ENCODE results near the gene UBASH3B.

The UBASH3B gene

GRCh38 chr11:122733318-122733717, 77.8 kb downstream of the UBASH3B start:
- peak; percentile 64 for DNase-seq (ENCODE audit: low read depth)
- H3K4me3 ChIP-seq (ENCODE audit: control insufficient read depth, low read depth, low read length): no peak overlapping the region
- TF ChIP-seq, protein P1, sequence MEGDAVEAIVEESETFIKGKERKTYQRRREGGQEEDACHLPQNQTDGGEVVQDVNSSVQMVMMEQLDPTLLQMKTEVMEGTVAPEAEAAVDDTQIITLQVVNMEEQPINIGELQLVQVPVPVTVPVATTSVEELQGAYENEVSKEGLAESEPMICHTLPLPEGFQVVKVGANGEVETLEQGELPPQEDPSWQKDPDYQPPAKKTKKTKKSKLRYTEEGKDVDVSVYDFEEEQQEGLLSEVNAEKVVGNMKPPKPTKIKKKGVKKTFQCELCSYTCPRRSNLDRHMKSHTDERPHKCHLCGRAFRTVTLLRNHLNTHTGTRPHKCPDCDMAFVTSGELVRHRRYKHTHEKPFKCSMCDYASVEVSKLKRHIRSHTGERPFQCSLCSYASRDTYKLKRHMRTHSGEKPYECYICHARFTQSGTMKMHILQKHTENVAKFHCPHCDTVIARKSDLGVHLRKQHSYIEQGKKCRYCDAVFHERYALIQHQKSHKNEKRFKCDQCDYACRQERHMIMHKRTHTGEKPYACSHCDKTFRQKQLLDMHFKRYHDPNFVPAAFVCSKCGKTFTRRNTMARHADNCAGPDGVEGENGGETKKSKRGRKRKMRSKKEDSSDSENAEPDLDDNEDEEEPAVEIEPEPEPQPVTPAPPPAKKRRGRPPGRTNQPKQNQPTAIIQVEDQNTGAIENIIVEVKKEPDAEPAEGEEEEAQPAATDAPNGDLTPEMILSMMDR (conservative IDR thresholded peaks at IDR 0.05; ENCODE audit: control insufficient read depth, insufficient read depth, low read depth, low read length): no peak

GRCh38 chr11:122734848-122735496, 79.5 kb downstream of the UBASH3B start:
- TF ChIP-seq, protein P1 (conservative IDR thresholded peaks at IDR 0.05; ENCODE audit: control insufficient read depth, insufficient read depth, low read depth, low read length): no peak
- no peak overlapping the region for H3K4me3 ChIP-seq (ENCODE audit: control insufficient read depth, low read depth, low read length)
- DNase-seq (ENCODE audit: low read depth): no peak

GRCh38 chr11:122737951-122738693, 82.6 kb downstream of the UBASH3B start:
- TF ChIP-seq, protein P1 (conservative IDR thresholded peaks at IDR 0.05; ENCODE audit: control insufficient read depth, insufficient read depth, low read depth, low read length): no peak
- no peak overlapping the region for H3K4me3 ChIP-seq (ENCODE audit: control insufficient read depth, low read depth, low read length)
- DNase-seq (ENCODE audit: low read depth): peak; percentile 45

DNA sequence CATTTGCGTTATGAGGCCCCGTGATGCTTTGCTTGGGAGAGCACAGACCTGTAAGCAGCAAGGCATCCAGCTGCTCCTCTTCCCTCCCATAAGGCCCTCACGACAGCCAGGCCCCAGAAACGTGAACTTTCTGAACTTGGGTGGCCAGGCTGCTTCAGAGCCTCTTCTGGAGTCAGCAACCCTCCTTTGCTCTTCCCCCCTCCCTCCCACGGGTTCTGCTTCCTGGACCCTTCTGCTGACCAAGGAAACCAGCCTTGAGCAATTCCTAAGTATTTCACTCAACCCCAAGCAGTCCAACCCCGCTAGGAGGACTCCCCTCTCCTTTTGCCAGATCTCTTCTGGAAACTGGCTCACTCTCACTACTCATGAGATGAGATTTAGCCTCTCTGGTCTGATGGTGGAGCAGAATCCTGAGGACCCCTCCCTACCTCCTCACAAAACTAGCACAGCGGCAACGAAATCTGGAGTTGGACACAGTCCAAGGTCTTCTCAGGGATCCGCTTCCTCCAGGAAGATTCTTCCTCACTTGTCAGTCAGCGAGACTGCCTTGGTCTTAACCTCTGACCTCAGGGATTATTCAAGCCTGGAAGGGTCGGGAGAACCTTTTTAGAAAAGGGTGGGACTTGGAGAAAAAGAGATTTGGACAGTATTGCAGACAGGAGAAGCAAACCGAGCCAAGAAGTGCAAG, 86.2 kb downstream of the UBASH3B start:
- TF ChIP-seq, protein P1 (conservative IDR thresholded peaks at IDR 0.05; ENCODE audit: control insufficient read depth, insufficient read depth, low read depth, low read length): no peak
- DNase-seq (ENCODE audit: low read depth): peak; percentile 82
- no peak overlapping the region for H3K4me3 ChIP-seq (ENCODE audit: control insufficient read depth, low read depth, low read length)

- no peak for DNase-seq (ENCODE audit: low read depth)
- TF ChIP-seq, protein P1 (conservative IDR thresholded peaks at IDR 0.05; ENCODE audit: control insufficient read depth, insufficient read depth, low read depth, low read length): no peak
Observed at GRCh38 chr11:122742301-122743018, 86.9 kb downstream of the UBASH3B start.

DNA sequence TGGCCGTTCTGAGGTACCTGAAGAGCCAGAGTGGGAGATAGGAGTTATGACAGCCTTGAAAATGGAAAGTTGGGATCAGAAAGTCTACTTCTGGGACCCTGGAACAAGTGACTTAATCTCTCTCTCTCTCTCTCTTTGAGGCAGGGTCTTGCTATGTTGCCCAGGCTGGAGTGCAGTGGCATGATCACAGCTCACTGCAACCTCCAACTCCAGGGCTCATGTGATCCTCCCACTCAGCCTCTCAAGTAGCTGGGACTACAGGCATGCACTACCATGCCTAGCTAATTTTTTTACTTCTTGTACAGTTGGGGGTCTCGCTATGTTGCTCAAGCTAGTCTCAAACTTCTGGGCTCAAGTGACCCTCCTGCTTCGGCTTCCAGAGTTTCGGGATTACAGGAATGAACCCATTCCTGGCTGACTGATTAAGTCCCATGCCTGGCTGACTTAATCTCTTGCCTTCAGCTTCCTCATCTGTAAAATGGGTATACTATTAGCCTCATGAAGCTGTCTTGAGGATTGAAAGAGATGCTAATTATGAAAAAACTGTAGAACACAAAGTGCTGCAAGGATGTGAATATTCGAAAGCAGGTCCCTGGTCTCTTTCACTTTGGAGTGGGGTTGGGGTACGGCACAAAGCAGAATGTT, 87.7 kb downstream of the UBASH3B start:
- DNase-seq (ENCODE audit: low read depth): no peak
- H3K4me3 ChIP-seq (ENCODE audit: control insufficient read depth, low read depth, low read length): no peak overlapping the region
- TF ChIP-seq, protein P1 (conservative IDR thresholded peaks at IDR 0.05; ENCODE audit: control insufficient read depth, insufficient read depth, low read depth, low read length): no peak

More at GRCh38 chr11:122742301-122743018, 86.9 kb downstream of the UBASH3B start:
- no peak overlapping the region for H3K4me3 ChIP-seq (ENCODE audit: control insufficient read depth, low read depth, low read length)
